Peyer's patch (tissue), 4 donors: ENCODE measurements around the gene GPC5.

Experiments used
- CTCF ChIP-seq, 6 experiments: fragments of 450-650 bp in 4 of 6; fragments of 200-600 bp in 2 of 6; sonication (generic) in 1 of 6; IDR thresholded peaks; one replicate each; pipeline ENCODE4 v1.5.1; 2017 to 2019; ENCODE audit warnings: antibody characterized with exemption in 6 of 6, mild to moderate bottlenecking in 3 of 6, moderate library complexity in 1 of 6
- POLR2A ChIP-seq, 2 donors: fragments of 450-650 bp; IDR thresholded peaks; one replicate each; pipeline ENCODE4 v1.5.1; 2017; ENCODE audit warnings: antibody characterized with exemption in 2 of 2, mild to moderate bottlenecking in 2 of 2, moderate library complexity in 2 of 2

GRCh38 chr13:91785431-91786119 is 387.2 kb downstream of the GPC5 start:
- TF ChIP-seq CTCF (IDR thresholded peaks at IDR 0.05) (no peak), POLR2A (IDR thresholded peaks at IDR 0.05) (no peak)
